Activated naive CD8-positive, alpha-beta T cell (primary cell): ENCODE results near the gene KRTAP10-1.

ENCODE experiments used
- H3K27ac Mint-ChIP-seq: one replicate; pipeline ENCODE4 v1.8.0; 2021; ENCODE audit warnings: mixed read lengths
- H3K27me3 Mint-ChIP-seq: one replicate; pipeline ENCODE4 v1.8.0; 2021; ENCODE audit warnings: mixed read lengths
- H3K36me3 Mint-ChIP-seq: one replicate; pipeline ENCODE4 v1.8.0; 2021; ENCODE audit warnings: mixed read lengths
- H3K4me1 Mint-ChIP-seq: one replicate; pipeline ENCODE4 v1.8.0; 2021; ENCODE audit warnings: low read depth, mixed read lengths
- H3K4me3 Mint-ChIP-seq: one replicate; pipeline ENCODE4 v1.8.0; 2021; ENCODE audit warnings: mild to moderate bottlenecking, mixed read lengths
- H3K9me3 Mint-ChIP-seq: one replicate; pipeline ENCODE4 v1.8.0; 2021; ENCODE audit warnings: low read depth, mixed read lengths

The KRTAP10-1 gene

DNA sequence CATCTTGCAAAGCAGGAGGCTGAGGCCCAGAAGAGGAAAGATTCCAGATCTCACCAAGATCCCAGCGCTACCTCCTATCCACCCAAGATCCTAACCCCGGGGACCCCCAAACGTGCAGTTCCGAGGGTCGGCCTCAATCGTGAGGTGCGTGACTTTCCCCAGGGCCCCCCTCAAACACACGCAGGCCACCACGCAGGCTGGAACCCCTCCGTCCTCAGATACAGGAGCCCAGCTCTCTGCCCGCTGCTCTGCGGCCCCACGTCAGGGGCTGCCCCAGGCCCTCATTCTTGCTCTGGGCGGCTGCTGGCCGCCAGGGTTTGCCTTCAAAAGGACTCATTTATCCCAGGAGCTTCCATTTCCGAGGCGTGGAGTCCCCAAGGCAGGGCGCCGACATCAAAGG is 39.9 kb downstream of the KRTAP10-1 start:
- H3K4me1 Mint-ChIP-seq, result peaks cover 4% of the 10 kb centered on the region
- H3K27ac Mint-ChIP-seq, result no peak overlapping the region
- no peaks in the 10 kb centered on the region for H3K9me3 Mint-ChIP-seq
- no peaks in the 10 kb centered on the region for H3K36me3 Mint-ChIP-seq
- no peaks in the 10 kb centered on the region for H3K27me3 Mint-ChIP-seq
- H3K4me3 Mint-ChIP-seq, result no peak overlapping the region

DNA sequence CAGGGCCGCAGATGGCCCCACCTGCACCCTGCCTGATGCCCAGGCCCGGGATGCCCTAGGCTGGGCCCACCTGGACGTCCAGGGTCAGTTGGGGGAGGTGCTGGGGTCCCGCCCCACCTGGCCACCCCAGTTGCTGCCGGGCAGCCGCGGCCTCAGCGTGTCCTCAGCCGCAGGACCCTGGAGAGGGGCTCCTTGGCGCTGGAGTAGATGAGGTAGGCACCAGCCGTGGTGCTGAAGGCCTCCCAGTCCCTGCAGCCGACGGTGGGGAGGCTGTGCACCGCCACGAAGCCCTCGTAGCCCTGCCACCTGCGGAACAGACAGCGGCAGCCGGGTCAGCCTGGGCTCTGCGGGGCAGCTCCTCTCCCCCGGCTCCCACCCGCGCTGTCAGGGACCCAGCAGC is 40.4 kb downstream of the KRTAP10-1 start:
- no peaks in the 10 kb centered on the region for H3K36me3 Mint-ChIP-seq
- no peaks in the 10 kb centered on the region for H3K9me3 Mint-ChIP-seq
- no peaks in the 10 kb centered on the region for H3K27me3 Mint-ChIP-seq
- H3K4me1 Mint-ChIP-seq, result peaks cover 4% of the 10 kb centered on the region
- H3K27ac Mint-ChIP-seq, result no peak overlapping the region
- no peak overlapping the region for H3K4me3 Mint-ChIP-seq

GRCh38 chr21:44499211-44499560 is 40.8 kb downstream of the KRTAP10-1 start:
- no peaks in the 10 kb centered on the region for H3K27me3 Mint-ChIP-seq
- H3K4me1 Mint-ChIP-seq, result peaks cover 4% of the 10 kb centered on the region
- H3K27ac Mint-ChIP-seq, result no peak overlapping the region
- no peaks in the 10 kb centered on the region for H3K9me3 Mint-ChIP-seq
- no peak overlapping the region for H3K4me3 Mint-ChIP-seq
- H3K36me3 Mint-ChIP-seq, result no peaks in the 10 kb centered on the region

DNA sequence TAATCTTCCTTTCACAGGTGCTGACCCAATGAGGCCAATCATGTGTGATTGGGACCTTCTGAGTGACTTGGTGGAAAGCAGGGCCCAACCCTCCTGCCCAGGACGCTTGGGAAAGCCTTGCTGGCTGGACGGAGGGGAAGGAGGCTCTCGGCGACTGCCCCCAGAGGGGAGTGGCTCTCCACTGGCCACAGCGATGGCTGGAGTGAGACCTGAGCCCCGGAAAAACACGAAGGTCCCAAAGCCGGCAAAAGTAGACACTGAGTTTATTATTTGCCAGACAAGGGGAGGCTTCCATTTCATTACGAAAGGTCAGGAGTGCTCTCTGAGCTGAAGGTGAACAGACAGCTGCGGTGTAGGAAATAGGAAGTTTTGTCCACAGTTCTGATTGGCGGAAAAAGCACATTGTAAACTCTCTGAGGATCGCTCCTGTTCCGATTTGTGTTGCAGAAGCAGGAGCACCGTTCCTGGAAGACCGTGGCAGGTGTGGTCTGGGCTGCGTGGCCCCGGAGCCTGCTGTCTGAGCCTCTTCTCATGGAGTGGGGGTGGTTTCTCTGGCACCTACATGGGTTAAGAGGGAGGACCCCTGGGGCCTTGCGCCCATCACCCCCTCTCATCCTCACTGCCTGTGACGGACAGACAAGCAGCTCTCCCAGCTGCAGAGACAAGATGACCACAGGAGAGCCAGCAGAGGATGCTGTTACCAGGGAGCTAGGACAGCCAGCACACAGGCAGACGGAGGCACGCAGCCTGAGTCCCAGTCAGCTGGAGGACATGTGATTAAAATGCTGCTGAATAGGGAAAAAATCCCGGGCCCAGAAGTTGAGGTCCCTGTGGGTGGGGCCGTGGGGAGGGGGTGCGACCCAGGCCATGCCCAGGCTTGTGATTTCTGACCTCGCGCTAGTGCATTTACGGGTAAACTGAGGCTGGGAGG is 41.5 kb downstream of the KRTAP10-1 start:
- no peak overlapping the region for H3K27ac Mint-ChIP-seq

GRCh38 chr21:44497703-44498126 is 42.3 kb downstream of the KRTAP10-1 start:
- Mint-ChIP-seq H3K27me3 (no peaks in the 10 kb centered on the region), H3K9me3 (no peaks in the 10 kb centered on the region), H3K27ac (no peak overlapping the region), H3K4me1 (peaks cover 2% of the 10 kb centered on the region), H3K36me3 (peaks cover 2% of the 10 kb centered on the region), H3K4me3 (no peak overlapping the region)

More for the DNA sequence above, 41.5 kb downstream of the KRTAP10-1 start:
- no peak overlapping the region for H3K4me3 Mint-ChIP-seq
- no peaks in the 10 kb centered on the region for H3K36me3 Mint-ChIP-seq
- no peaks in the 10 kb centered on the region for H3K27me3 Mint-ChIP-seq
- peaks cover 2% of the 10 kb centered on the region for H3K4me1 Mint-ChIP-seq
- no peaks in the 10 kb centered on the region for H3K9me3 Mint-ChIP-seq

GRCh38 chr21:44496564-44497550 is 43.1 kb downstream of the KRTAP10-1 start:
- Mint-ChIP-seq H3K27ac (no peak overlapping the region), H3K4me3 (no peak overlapping the region), H3K27me3 (no peaks in the 10 kb centered on the region), H3K9me3 (peaks cover 4% of the 10 kb centered on the region), H3K4me1 (no peaks in the 10 kb centered on the region), H3K36me3 (peaks cover 2% of the 10 kb centered on the region)

DNA sequence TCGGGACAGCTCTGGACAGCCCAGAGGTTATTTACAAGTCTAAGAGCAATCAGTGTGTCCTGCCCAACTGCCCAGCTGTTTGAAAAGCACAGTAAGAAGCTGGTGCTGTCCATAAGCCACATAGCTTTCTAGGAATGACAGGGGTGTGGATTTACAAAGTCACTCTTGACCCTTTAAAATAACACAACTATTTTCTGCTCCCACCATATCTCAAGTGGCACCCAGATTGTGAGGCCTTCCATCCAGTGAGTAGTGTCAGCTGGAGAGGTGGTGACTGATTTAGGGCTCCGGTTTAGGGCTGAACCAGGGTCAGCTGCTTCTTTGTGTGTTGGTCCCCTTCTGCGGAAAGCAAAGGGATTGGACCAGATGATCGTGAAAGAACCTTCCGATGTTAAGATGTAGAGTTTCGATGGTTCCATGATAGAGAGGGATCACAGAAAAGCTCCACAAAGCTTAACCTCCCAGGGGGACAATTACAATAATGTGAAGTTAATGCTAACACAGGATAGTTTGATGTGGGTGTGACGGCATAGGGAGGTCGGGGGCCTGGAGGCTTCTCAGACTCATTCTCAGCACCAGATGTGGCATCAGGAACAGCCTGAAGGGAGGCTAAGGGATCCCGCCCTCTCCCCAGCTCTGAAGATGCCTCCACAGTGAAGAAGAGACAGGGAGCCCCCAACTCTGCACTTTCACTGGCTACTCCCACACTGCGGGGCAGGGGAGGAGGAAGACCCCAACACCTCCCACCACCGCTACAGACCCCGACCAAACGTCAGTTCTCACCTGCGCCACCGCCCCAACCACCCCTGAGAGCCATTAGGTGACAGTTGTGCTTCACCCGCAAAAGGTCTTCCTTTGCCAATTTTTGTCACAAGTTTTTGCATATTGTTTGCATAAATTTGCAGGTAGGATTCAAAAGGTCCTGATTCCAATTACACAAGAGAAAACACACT is 44.1 kb downstream of the KRTAP10-1 start:
- Mint-ChIP-seq H3K27ac (no peak overlapping the region), H3K9me3 (peaks cover 4% of the 10 kb centered on the region), H3K36me3 (peaks cover 2% of the 10 kb centered on the region), H3K4me1 (no peaks in the 10 kb centered on the region), H3K4me3 (no peak overlapping the region), H3K27me3 (no peaks in the 10 kb centered on the region)

GRCh38 chr21:44494956-44495355 is 45.0 kb downstream of the KRTAP10-1 start:
- Mint-ChIP-seq H3K4me3 (no peak overlapping the region), H3K27ac (no peak overlapping the region), H3K9me3 (peaks cover 4% of the 10 kb centered on the region), H3K36me3 (peaks cover 2% of the 10 kb centered on the region), H3K4me1 (no peaks in the 10 kb centered on the region), H3K27me3 (no peaks in the 10 kb centered on the region)

- H3K27ac Mint-ChIP-seq, result no peak overlapping the region
- H3K4me3 Mint-ChIP-seq, result no peak overlapping the region
- H3K4me1 Mint-ChIP-seq, result no peaks in the 10 kb centered on the region
- peaks cover 4% of the 10 kb centered on the region for H3K9me3 Mint-ChIP-seq
- no peaks in the 10 kb centered on the region for H3K27me3 Mint-ChIP-seq
- H3K36me3 Mint-ChIP-seq, result peaks cover 2% of the 10 kb centered on the region
Measured at GRCh38 chr21:44494418-44494817, 45.6 kb downstream of the KRTAP10-1 start.

- Mint-ChIP-seq H3K36me3 (peaks cover 2% of the 10 kb centered on the region), H3K4me3 (no peak overlapping the region), H3K9me3 (peaks cover 4% of the 10 kb centered on the region), H3K27ac (no peak overlapping the region), H3K4me1 (no peaks in the 10 kb centered on the region), H3K27me3 (peaks cover 2% of the 10 kb centered on the region)
Measured at GRCh38 chr21:44492567-44493385, 47.2 kb downstream of the KRTAP10-1 start.

GRCh38 chr21:44490816-44491215 is 49.2 kb downstream of the KRTAP10-1 start:
- Mint-ChIP-seq H3K4me1 (peaks cover 5% of the 10 kb centered on the region), H3K36me3 (peaks cover 2% of the 10 kb centered on the region), H3K9me3 (peaks cover 4% of the 10 kb centered on the region), H3K4me3 (no peak overlapping the region), H3K27me3 (peaks cover 2% of the 10 kb centered on the region), H3K27ac (no peak overlapping the region)

- H3K9me3 Mint-ChIP-seq, result peaks cover 4% of the 10 kb centered on the region
- H3K4me3 Mint-ChIP-seq, result no peak overlapping the region
- no peak overlapping the region for H3K27ac Mint-ChIP-seq
- peaks cover 2% of the 10 kb centered on the region for H3K27me3 Mint-ChIP-seq
- peaks cover 2% of the 10 kb centered on the region for H3K36me3 Mint-ChIP-seq
- peaks cover 7% of the 10 kb centered on the region for H3K4me1 Mint-ChIP-seq
Measured at GRCh38 chr21:44490405-44490804, 49.6 kb downstream of the KRTAP10-1 start.

DNA sequence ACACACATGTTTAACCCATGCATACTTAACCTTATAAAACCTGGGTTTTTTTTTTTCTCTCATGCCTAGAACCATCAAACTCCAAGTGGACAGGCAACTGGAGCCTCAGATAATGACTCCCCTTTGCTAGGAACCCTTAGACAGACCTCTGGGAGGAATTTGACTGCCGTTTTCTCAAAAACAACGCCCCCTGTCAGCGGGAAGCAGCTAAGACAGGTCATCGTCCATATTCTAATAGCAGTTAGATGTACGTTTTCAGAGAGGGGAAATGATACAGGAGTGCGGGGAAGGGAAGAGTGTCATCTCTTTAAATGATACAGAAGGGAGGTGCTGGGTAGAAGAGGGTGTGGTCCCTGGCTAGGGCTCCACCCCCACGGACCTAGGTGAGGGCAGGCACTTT is 50.0 kb downstream of the KRTAP10-1 start:
- peaks cover 4% of the 10 kb centered on the region for H3K9me3 Mint-ChIP-seq
- peaks cover 10% of the 10 kb centered on the region for H3K4me1 Mint-ChIP-seq
- H3K4me3 Mint-ChIP-seq, result no peak overlapping the region
- H3K36me3 Mint-ChIP-seq, result peaks cover 2% of the 10 kb centered on the region
- H3K27me3 Mint-ChIP-seq, result peaks cover 2% of the 10 kb centered on the region
- no peak overlapping the region for H3K27ac Mint-ChIP-seq
